NCI-H2227 treated with DMSO at 0.1 percent for 48 hours (cell line): ENCODE data around the gene KCNK18.

Experiments
- DNase-seq: peaks from one replicate; lab custom pipeline; 2025; lab: John Stamatoyannopoulos, UW

The KCNK18 gene

GRCh38 chr10:117197189-117197588 lies at the start of gene KCNK18:
Gene KCNK18 (plus strand): TSS chr10:117197489. CDS start chr10:117197489, 0 bp downstream.
- no peak for DNase-seq

- DNase-seq: no peak
Observed at GRCh38 chr10:117148284-117148683, 49.0 kb upstream of the KCNK18 start.

DNA sequence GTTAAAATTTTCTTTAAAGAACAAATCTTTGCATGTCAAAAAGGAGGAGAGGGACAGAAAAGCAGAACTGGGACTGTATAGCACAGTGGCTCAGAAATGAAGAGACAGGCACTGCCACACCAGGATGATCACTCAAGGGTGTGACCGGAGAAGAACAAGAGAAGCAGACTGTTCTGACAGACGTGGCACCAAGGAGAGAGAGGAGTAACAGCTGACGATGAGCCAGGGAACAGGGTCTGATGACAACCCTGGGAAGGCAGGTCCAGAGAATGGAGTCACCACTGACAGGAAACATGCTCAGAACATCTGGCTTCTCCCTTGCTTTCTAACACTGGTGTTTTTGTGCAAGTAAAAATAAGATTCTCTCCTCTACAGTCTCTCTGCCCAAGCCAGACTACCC lies 44.6 kb upstream of the KCNK18 start:
- no peak for DNase-seq

DNA sequence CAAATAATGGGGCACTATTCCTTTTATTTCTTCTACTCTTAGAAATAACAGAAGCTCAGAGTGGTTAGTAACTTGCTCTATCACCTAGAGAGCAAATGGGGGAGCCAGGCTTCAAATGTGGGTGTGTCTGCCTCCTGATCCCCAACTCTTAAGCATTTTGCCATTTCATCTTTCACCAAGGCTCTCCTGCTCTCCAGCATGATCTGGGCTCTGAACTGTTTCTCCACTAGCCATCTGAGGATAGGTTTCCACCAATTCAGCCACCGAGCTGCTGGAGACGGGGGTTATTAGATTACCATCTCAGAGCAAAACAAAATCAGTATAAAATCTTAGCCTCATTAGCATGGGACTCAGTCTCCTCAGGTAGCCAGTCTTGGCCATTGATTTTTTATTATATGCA lies 39.0 kb upstream of the KCNK18 start:
- DNase-seq: no peak

GRCh38 chr10:117159390-117159789 lies 37.9 kb upstream of the KCNK18 start:
- peak; percentile 17 for DNase-seq

DNA sequence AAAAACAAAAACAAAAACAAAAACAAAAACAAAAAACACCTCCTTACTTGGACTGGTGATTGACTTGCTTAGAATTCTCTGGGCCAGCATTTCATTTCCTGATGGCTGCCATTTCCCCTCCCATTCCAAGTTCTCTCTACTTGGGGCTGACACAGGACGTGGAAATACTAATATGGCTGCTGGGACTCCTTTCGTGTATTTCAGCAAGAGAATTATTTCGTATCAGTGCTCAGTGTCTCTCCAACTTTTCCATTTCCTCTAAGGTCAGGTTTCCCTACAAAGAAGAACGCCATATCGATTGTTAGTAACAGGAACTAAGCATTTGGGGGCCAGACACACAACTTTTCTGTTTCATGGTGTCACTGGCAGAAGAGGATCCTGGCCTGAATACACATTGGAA lies 36.7 kb upstream of the KCNK18 start:
- DNase-seq: peak; percentile 31

GRCh38 chr10:117161386-117162033 lies 35.8 kb upstream of the KCNK18 start:
- no peak for DNase-seq

- DNase-seq: peak; percentile 36
Observed at GRCh38 chr10:117162093-117163060, 34.9 kb upstream of the KCNK18 start.

- no peak for DNase-seq
Observed at GRCh38 chr10:117163061-117163953, 34.0 kb upstream of the KCNK18 start.

DNA sequence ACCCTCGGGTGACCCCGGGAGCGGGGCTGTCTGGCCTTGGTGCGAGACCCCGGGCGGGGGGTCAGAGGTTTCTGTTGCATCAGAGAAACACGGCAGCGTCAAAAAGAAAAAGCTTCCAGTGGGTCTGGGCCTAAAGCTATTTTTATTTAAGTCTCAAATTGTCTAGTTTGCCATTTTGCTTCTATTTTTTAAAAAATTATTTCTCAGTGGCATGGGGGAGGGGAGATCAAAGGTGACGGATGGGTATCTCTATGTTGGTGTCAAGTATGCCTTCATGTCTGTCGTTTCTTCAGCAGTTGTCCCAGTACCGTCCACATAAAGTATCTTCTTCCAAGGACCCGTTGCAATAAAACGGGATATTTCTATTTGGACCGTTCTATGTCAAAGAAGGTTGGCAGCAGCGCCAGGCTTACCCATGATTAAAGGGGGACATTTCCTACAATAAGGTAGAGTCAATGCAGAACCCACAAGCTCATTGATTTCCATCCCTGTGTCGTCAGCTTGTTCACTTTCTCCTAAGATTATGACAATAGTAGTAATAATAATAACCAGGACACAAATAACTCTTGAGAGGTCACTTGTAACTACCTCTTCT lies 33.2 kb upstream of the KCNK18 start:
- peak; percentile 83 for DNase-seq

- DNase-seq: peak; percentile 83
Observed at GRCh38 chr10:117164592-117165537, 32.4 kb upstream of the KCNK18 start.

GRCh38 chr10:117165538-117166417 lies 31.5 kb upstream of the KCNK18 start:
- peak; percentile 69 for DNase-seq

- no peak for DNase-seq
Observed at GRCh38 chr10:117166418-117167345, 30.6 kb upstream of the KCNK18 start.

DNA sequence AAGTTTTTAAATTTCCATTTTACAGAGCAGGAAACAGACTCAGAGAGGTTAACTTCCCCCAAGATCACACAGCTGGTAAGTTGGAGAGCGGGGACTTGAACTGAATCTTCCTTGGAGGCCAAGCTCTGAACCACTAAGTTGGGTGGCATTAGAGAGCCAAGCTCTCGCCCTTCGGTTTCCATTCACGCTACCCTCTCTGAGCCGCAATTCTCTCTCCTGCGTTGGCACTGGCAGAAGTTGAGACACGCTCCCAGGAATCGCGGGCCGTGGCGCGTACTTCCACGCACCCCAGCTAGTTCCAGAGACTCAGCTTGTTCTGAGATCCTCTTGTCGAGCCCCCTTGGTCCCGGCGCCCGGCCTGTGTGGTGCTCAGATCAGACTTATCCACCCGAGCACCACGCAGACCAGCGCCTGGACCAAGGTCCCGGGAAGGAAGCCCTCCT lies 29.9 kb upstream of the KCNK18 start:
- DNase-seq: no peak

GRCh38 chr10:117167789-117168674 lies 29.3 kb upstream of the KCNK18 start:
- peak; percentile 60 for DNase-seq

DNA sequence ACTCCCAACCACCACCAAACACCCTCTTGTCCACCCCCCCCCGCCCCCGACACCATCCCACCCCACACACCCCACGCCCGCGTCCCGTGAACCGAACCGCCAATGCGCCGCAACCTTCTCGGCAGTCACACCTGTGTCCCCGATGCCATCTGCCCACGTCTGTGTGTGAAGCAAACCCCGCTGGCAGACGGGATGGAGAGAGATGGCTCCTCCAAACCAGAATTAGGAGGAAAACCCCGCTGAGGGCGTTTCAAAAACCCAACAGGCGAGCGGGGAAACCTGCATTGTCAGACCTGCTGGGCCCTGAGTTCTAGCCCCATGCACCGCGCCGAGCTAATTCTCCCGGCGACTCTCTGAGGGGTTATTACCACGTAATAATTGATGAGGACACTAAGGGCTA lies 28.6 kb upstream of the KCNK18 start:
- peak; percentile 30 for DNase-seq

DNA sequence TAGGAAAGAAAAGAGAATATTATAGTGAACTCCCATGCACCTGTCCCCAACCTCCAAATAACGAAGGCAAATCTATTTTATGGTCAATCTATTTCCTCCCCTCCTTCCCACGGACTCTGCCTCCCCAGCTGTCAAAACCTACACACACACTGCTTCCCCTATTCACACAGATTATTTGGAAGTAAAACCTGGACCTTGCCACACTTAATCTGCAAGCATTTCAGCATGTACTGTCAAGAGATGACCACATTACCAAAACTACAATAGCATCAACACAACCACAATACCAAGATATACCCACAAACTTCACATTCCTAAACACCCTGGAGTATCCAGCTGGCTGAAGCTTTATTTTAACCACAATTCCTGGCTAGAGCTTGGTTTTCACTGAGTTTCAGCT lies 27.8 kb upstream of the KCNK18 start:
- DNase-seq: no peak
